Spleen (tissue), 7 donors: ENCODE measurements around the gene ABHD13.

Experiments
- POLR2A ChIP-seq, 3 donors: fragments of 450-650 bp; IDR thresholded peaks; one replicate each; pipeline ENCODE4 v1.5.1; 2017; ENCODE audit warnings: antibody characterized with exemption in 3 of 3, mild to moderate bottlenecking in 1 of 3
- POLR2AphosphoS5 ChIP-seq, 3 donors: sonication (generic); formaldehyde crosslinking; IDR thresholded peaks; one replicate each; pipeline ENCODE4 v1.5.1; 2017; ENCODE audit warnings: antibody characterized with exemption in 3 of 3
- TF ChIP-seq, protein P1 (sequence below), 11 experiments: fragments of 200-600 bp in 7 of 11; fragments of 450-650 bp in 4 of 11; sonication (generic) in 4 of 11; IDR thresholded peaks in 8 of 11; conservative IDR thresholded peaks in 3 of 11; 1 replicate in 7 of 11; 2 replicates in 4 of 11; pipeline versions ENCODE4 v1.4.0 to v1.8.0; 2016 to 2021; ENCODE audit warnings: antibody characterized with exemption in 11 of 11, inconsistent platforms in 4 of 11, mild to moderate bottlenecking in 1 of 11
- donor health status: DM: no; HTN: no; CAD: no; lungs with moderate emphysema.
- donor health status: DM: no; HTN: no; CAD: no.
- donor health status: DM: no; HTN: no; CAD: no.

GRCh38 chr13:108267347-108267746 lies 49.2 kb downstream of the ABHD13 start:
- TF ChIP-seq, protein P1, sequence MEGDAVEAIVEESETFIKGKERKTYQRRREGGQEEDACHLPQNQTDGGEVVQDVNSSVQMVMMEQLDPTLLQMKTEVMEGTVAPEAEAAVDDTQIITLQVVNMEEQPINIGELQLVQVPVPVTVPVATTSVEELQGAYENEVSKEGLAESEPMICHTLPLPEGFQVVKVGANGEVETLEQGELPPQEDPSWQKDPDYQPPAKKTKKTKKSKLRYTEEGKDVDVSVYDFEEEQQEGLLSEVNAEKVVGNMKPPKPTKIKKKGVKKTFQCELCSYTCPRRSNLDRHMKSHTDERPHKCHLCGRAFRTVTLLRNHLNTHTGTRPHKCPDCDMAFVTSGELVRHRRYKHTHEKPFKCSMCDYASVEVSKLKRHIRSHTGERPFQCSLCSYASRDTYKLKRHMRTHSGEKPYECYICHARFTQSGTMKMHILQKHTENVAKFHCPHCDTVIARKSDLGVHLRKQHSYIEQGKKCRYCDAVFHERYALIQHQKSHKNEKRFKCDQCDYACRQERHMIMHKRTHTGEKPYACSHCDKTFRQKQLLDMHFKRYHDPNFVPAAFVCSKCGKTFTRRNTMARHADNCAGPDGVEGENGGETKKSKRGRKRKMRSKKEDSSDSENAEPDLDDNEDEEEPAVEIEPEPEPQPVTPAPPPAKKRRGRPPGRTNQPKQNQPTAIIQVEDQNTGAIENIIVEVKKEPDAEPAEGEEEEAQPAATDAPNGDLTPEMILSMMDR (IDR thresholded peaks at IDR 0.05 in 8 of 11, conservative IDR thresholded peaks at IDR 0.05 in 3 of 11), result no peak
- no peak for TF ChIP-seq POLR2A (IDR thresholded peaks at IDR 0.05)
- TF ChIP-seq POLR2AphosphoS5 (IDR thresholded peaks at IDR 0.05), result no peak
